EH (cell line): Measurements from ENCODE around the gene UBE2E2.

ENCODE experiments used
- DNase-seq: peaks from one replicate; pipeline ENCODE4 v3.0.0-alpha.2; 2015; ENCODE audit warnings: low read depth

UBE2E2 gene

DNA sequence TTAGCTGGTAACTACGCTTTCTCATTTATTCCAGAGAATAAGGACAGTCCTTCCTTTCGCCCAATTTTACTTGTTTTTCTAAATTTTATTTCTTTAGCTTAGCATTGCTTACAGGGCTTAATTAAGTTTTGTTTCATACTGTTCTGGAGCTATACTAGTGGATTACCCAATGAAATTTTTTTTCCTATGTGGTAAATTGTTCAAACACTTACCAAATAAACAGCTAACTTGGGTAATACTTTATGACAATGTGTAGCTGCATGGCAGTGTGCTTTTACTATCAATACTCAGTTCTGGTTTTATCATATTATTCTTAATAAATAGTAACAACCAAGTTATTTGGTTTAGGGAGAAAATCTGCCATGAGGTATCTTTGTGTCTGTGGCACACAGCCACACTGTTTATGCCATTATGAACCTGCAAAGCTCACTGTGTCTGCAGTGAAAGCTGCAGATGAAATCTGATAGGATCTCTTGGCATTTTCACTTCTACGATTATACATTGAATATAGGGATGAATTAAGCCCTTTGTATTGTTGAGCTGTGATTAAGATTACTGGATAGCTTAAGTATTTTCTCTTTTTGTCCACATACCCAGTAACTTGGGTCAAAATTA is 37.2 kb downstream of the UBE2E2 start:
- DNase-seq = no peak

DNA sequence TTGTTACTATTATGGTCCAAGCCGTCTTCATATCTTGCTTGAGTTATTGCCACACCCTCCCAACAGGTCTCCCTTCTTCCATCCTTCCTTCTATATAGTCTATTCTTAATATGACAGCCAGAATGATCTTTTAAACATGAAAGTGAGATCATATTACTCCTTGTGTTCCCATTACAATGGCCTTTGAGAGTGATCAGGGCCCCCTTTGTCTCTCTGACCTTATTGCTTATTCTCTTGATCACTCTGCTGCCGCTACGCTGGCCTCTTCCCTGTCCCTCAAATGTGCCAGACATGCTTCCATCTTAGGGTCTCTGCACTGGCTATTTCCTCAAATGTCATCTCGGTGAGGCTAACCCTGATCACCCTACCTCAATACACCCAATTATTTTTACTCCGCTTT is 38.1 kb downstream of the UBE2E2 start:
- no peak for DNase-seq

GRCh38 chr3:23242106-23242505 is 39.0 kb downstream of the UBE2E2 start:
- no peak for DNase-seq

- no peak for DNase-seq
Observed at GRCh38 chr3:23244324-23245041, 41.4 kb downstream of the UBE2E2 start.

DNA sequence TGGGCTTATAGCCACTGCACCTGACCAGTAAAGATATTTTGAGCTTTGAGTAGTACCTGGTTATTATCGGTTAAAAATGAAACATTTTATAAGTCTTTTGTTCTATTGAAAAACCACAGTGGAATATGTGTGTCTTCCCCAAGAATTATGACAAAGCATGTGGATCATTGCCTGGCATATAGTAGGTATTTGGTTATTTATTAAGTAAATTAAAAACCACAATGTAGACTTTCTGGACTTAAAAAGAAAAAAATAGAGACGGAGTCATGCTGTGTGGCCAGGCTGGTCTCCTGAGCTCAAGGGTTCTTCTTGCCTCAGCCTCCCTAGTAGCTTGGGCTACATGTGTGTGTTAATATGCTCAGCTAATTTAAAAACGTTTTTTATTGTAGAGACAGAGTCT is 43.5 kb downstream of the UBE2E2 start:
- no peak for DNase-seq

DNA sequence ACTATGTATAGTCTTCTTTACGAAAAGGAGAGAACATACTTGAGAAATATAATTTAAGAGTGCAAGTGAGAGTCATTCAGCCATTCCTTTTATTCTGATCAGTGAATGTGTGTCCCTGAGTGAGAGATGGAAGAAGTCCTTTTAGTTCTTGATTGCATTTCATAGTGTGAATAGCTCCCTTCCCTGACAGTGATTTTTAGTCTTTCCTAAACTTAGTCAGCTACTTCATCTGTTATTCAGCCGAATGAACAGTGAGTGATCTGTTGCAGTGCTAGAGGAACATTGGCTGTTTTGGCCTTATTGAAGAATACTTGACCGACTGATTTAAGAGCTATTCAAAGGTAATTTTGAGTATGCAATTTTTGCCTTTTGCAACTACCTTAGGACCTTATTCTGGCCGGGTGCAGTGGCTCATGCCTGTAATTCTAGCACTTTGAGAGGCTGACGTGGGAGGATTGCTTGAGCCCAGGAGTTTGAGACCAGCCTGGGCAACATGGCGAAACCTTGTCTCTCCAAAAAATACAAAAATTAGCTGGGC is 45.5 kb downstream of the UBE2E2 start:
- DNase-seq = no peak

GRCh38 chr3:23249961-23250360 is 46.8 kb downstream of the UBE2E2 start:
- no peak for DNase-seq

DNA sequence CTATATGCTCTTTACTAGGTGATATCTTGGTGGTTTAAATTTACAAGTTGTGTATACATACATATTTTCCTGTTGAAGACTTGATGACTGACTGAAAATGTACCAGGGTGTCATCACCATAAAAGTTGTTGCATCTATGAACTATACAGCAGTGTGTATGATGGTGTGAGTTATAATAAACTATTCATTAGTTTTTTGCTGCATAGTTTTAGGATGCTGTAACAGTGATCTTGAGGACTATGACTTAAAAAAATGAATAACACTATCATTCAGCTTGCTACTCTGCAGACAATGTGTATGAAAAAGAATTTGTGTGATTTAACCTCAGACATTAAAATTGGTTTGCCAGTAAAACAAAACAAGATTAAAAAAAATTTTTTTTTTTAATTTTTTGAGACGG is 49.0 kb downstream of the UBE2E2 start:
- peak; percentile 49 for DNase-seq

DNA sequence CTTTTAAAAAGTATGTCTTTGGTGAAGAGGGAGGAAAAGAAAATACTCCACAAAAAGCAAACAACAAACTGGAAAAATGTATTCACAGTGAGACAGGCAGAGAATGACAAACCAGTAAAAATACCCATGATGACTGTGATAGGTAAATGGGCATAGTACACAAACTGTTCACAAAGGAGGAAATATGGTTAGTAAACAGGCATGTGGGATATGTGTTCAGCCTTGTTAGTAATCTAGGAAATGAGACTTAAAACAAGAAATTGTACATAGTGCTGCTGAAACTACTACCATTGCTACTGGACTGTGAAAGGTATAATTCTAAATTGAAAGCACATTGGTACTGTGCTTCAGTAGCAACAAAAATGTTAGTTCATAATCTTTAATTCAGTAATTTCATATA is 50.1 kb downstream of the UBE2E2 start:
- DNase-seq = no peak

GRCh38 chr3:23254282-23254681 is 51.2 kb downstream of the UBE2E2 start:
- no peak for DNase-seq

- DNase-seq = no peak
Observed at GRCh38 chr3:23254835-23255234, 51.7 kb downstream of the UBE2E2 start.

DNA sequence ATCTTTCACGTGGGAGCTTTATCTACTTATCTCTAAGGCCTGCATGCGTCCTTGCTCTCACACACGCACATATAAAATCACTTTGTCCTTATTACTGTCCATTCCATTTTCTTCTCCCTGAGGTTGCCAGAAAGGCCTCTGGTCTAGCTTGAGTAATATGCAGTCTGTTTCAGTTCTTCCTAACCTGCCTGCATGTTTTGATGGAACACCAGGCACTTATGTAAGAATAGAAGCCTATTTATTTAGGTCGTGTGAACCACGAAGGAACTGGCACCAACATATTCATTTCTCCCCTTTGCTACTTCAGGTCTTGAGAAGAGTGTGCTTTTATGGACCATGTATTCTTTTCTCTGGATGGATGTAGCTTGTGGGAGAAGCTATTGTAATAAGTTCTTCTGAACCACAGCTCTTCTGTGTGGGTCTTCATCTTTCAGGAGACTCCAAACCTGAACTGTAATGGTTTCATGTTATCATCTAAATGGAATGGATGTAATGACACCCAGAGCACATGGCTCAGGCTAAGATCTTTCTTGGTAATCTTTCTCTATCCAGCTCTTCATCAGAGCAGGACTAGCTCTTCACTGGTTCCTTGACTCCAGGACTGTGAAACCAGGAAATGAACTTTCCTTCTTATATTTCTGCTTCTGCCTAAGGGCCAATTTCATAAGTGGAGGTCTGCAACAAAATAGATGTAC is 53.8 kb downstream of the UBE2E2 start:
- DNase-seq = peak; percentile 29

DNA sequence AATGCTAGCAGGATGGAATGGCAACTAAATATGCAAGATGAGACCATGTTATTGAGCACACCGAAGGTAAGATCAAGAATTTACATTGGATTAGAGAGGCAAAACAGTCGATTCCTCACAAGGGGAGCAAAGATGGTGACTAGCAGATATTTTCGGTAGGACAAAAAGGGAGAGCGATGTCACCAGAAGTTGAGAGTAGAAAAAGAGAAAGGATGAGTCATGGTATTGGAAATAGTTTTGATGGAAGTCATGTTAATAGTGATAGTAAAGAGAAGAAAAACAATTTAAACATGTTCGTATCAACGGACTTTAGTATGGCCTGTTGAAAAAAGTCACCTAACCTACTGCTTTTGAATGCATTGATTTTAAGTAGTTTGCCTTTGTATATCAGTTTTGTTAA is 55.0 kb downstream of the UBE2E2 start:
- peak; percentile 37 for DNase-seq

DNA sequence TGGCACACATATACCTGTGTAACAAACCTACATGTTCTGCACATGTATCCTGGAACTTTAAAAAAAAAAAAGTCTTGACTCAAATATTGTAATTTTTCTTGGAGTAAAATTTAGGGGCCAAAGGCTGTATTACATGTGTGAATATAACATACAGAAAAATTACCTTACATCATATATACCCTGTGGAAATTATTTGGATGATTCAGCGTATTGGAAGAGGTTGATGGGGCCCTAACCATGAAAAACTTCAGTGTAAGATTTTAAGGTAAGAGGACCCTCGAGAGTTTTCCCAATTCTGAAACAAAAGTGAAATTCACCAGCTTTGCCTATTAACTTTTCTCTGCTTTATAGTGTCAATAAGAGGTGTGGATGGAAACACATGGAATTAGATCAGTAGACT is 56.4 kb downstream of the UBE2E2 start:
- no peak for DNase-seq

- peak; percentile 40 for DNase-seq
Observed at GRCh38 chr3:23262766-23263165, 59.6 kb downstream of the UBE2E2 start.

DNA sequence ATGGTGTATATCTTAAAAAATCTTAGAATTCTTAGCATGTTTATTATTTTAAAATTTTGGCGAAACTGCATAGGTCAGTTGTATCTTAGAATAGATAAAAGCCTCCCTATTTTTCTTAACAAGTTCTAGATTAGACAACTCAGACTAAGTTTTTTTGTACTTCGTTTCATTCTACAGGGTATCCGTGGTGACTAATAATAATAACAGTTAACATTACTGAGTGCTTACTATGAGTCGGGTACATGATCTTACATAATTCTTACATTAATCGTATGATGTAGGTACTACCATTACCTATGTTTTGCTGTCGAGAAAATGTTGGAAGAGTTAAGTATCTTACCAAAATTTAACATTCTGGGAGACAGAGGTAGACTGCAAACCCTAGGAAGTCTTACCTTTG is 60.7 kb downstream of the UBE2E2 start:
- peak; percentile 77 for DNase-seq

DNA sequence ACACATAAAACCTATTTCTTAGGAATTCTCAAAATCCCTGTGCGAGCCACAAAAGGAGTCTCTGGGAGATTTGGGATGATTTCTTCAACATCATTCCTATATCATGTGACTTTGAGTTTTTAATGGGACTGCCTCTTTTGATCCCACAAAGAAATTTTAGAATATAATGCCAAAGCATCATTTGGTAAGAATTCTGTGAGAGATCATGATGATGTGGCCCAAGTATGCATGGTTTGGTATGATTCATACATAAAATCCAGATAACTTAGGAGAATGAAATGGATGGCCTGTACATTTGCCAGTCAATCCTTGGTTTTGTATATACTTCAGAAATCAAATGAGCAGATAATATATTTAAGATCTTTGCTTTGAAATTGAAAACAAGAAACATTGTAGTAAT is 61.3 kb downstream of the UBE2E2 start:
- DNase-seq = peak; percentile 89

DNA sequence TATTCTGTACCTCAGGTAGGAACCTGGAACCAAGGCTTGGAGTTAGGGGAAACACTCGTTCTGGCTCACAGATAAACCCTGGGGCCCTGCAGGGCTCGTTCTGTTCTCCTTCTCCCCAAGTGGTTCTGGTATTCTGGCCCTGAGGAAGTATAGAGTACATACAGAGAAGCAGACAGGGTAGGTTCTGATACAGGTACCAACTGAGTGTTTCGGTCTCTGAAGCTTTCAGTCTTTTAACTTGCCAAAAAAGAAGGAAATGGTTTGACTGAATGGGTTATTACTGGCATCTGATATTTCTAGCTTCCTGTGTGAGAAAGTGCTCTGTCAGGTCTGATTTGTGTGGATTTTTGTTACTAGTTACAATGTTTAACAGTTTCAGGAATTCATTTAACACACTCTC is 67.3 kb downstream of the UBE2E2 start:
- no peak for DNase-seq

DNA sequence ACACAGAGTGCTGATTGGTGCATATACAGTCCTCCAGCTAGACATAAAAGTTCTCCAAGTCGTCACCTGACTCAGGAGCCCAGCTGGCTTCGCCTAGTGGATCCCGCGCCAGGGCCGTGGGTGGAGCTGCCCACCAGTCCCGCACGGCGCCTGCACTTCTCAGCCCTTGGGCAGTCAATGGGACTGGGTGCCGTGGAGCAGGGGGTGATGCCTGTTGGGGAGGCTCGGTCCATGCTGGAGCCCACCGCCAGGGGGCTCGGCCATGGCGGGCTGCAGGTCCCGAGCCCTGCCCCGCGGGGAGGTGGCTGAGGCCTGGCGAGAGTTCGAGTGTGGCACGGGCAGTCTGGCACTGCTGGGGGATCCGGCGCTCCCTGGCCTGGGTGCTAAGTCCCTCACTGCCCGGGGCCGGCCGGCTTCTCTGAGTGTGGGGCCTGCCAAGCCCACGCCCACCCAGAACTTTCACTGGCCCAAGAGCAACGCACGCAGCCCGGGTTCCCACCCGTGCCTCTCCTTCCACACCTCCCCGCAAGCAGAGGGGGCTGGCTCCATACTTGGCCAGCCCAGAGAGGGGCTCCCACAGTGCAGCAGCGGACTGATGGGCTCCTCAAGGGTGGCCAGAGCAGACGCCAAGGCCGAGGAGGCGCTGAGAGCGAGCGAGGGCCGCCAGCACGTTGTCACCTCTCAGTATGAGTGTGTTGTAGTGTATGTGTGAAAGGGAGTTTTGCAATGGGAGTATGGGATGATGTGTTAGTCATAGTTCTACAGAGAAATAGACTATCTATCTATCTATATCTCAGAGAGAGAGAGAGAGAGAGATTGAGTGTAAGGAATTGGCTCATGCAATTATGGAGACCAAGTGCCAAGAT is 69.0 kb downstream of the UBE2E2 start:
- DNase-seq = no peak

GRCh38 chr3:23272820-23273219 is 69.7 kb downstream of the UBE2E2 start:
- DNase-seq = no peak

DNA sequence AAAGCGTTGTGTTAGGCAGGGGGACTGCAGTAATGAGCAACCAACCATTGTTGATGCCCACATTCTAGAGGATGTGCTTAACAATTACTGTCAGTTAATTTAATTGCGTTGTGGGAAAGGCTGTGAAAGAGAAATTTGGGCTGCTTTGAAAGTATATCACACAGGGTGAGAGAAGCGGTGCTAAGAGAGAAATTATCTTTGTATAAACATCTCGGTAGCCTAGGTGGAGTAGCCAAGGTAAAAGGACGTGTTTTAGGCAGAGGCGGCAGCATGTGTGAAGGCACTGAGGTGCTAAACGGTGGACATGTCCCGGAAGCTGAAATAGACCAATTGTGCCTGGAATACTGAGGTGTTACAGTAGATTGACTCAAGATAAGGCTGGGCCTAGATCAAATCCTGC is 71.9 kb downstream of the UBE2E2 start:
- DNase-seq = no peak

DNA sequence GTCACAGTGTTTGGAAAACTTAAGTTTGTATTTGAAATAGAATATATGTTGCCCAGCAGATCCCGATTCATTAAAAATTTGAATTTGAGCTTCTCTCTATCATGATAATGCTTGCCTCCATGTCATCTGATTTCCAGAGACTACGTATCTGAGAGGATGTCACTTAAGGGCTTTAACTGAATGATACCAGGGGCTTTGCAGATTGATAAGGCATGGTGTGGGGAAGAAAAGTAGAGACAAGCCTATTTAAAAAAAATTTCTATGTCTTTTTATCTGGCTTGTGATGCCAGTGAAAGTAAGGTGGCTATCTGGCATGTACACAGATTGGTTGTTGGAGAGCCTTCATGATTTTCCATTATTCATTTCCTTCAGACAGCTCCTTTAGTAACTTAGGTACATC is 72.7 kb downstream of the UBE2E2 start:
- no peak for DNase-seq
